AG04450 (cell line): ENCODE data around the gene TNRC6A. TPM values are rescaled to one million over a fixed set of nuclear protein-coding genes. Genes with fewer than 3 reads are reported as not detected.
"Not testable (repeated sequence)": the region's sequence is repeated elsewhere in the genome, so short reads cannot be mapped to it uniquely, and the experiment has no call there.

Experiments used
- CTCF ChIA-PET: fragments of 300-600, 350-600 bp; formaldehyde crosslinking; extraction: SDS; loops from one replicate; lab custom pipeline; 2022; ENCODE audit warnings: antibody characterized with exemption, inconsistent platforms; lab: Charles Lee
- POLR2A ChIA-PET: fragments of 350-600 bp; formaldehyde crosslinking; extraction: SDS; loops from one replicate; lab custom pipeline; 2021; ENCODE audit warnings: antibody characterized with exemption, inconsistent platforms; lab: Yijun Ruan, JAX
- DNase-seq: peaks from one replicate; pipeline ENCODE4 v3.0.0-alpha.2; 2011; ENCODE audit warnings: low read depth, low spot score
- H3K27ac ChIP-seq: one replicate; pipeline ENCODE4 v1.5.1; 2012; ENCODE audit warnings: low read depth, low read length, control low read depth
- H3K27me3 ChIP-seq: one replicate; pipeline ENCODE4 v1.6.0; 2012; ENCODE audit warnings: low read length; ENCODE audit not compliant: control insufficient read depth, insufficient read depth
- H3K4me3 ChIP-seq: 2 replicates; pipeline ENCODE4 v1.5.1; 2011; ENCODE audit warnings: mild to moderate bottlenecking, low read depth, low read length, control low read depth
- H3K9me3 ChIP-seq: 2 replicates; pipeline ENCODE4 v1.5.1; 2012; ENCODE audit warnings: low read length; ENCODE audit not compliant: control insufficient read depth, insufficient read depth
- polyA plus RNA-seq: library from polyadenylated mRNA; depleted of rRNA; stranded (reverse); fragments of >200 nt; gene quantifications from 2 replicates; pipeline ENCODE4 v1.2.3, GENCODE V29; 2011
- TF ChIP-seq, protein P1 (sequence below): IDR thresholded peaks from 2 replicates; pipeline ENCODE4 v1.5.1; 2011; ENCODE audit warnings: low read depth, low read length, control low read depth, inconsistent platforms

Gene TNRC6A
- polyA plus RNA-seq, 1 experiment = 76.2 TPM

GRCh38 chr16:24810951-24811843, 81.7 kb downstream of the TNRC6A start:
- POLR2A ChIA-PET = no interaction called here
- DNase-seq = no peak
- Histone ChIP-seq H3K27ac (no peak overlapping the region), H3K27me3 (no peaks in the 10 kb centered on the region), H3K9me3 (no peaks in the 10 kb centered on the region), H3K4me3 (no peak overlapping the region)
- CTCF ChIA-PET = interaction anchor here (0.7 to 1.4 kb wide), 3 partner anchors 142 to 324 kb away, joined by 3 to 5 read pairs (median 4); no protein-coding TSS in a partner anchor
- TF ChIP-seq, protein P1, sequence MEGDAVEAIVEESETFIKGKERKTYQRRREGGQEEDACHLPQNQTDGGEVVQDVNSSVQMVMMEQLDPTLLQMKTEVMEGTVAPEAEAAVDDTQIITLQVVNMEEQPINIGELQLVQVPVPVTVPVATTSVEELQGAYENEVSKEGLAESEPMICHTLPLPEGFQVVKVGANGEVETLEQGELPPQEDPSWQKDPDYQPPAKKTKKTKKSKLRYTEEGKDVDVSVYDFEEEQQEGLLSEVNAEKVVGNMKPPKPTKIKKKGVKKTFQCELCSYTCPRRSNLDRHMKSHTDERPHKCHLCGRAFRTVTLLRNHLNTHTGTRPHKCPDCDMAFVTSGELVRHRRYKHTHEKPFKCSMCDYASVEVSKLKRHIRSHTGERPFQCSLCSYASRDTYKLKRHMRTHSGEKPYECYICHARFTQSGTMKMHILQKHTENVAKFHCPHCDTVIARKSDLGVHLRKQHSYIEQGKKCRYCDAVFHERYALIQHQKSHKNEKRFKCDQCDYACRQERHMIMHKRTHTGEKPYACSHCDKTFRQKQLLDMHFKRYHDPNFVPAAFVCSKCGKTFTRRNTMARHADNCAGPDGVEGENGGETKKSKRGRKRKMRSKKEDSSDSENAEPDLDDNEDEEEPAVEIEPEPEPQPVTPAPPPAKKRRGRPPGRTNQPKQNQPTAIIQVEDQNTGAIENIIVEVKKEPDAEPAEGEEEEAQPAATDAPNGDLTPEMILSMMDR = no peak

- H3K4me3 ChIP-seq, DNase-seq, H3K27ac ChIP-seq, POLR2A ChIA-PET, H3K9me3 ChIP-seq, H3K27me3 ChIP-seq: not testable (repeated sequence)
- CTCF ChIA-PET = interaction anchor here (0.9 kb wide), 1 partner anchor 248 kb away, joined by 6 read pairs; no protein-coding TSS in a partner anchor
These were observed 83.4 kb downstream of the TNRC6A start for GRCh38 chr16:24812813-24813212.

DNA sequence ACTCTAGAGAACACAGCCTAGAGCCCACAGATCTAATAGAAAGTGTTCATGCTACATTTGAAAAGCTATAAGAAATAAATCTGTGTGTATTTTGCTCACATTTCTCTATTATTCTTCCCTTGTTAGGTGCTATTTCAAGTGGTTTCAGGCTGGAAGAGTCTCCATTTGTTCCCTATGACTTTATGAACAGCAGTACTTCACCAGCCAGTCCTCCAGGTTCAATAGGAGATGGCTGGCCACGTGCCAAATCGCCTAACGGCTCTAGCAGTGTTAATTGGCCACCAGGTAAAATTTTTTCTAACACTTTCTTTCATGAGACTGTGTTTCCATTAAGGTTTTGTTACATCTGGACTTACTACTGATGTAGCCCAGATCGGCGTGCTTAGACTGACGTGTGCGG, 85.6 kb downstream of the TNRC6A start:
- no peak for DNase-seq
- H3K27ac ChIP-seq = no peak overlapping the region
- H3K4me3 ChIP-seq = no peak overlapping the region
- TF ChIP-seq, protein P1 = no peak
- CTCF ChIA-PET = interaction anchor here (1.0 to 1.6 kb wide), 2 partner anchors 20 to 298 kb away, joined by 3 to 4 read pairs; no protein-coding TSS in a partner anchor
- POLR2A ChIA-PET = no interaction called here
- H3K9me3 ChIP-seq = no peaks in the 10 kb centered on the region
- H3K27me3 ChIP-seq = no peaks in the 10 kb centered on the region

DNA sequence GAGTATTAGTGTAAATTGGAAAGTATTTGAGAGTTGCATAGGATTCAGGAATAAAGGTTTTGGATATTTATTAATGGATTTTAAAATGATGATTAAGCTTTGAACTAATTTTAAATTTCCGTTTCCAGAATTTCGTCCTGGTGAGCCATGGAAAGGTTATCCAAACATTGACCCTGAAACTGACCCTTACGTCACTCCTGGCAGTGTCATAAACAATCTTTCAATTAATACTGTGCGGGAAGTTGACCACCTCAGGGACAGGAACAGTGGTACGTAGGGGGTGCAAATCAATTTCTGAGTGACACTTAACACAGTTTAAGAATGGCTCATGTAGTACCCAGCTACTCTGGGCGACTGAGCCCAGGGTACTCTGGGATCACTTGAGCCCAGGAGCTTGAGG, 87.2 kb downstream of the TNRC6A start:
- Histone ChIP-seq H3K27me3 (no peaks in the 10 kb centered on the region), H3K4me3 (no peak overlapping the region), H3K27ac (no peak overlapping the region), H3K9me3 (no peaks in the 10 kb centered on the region)
- no peak for DNase-seq
- TF ChIP-seq, protein P1 = no peak
- POLR2A ChIA-PET = no interaction called here
- CTCF ChIA-PET = no interaction called here

DNA sequence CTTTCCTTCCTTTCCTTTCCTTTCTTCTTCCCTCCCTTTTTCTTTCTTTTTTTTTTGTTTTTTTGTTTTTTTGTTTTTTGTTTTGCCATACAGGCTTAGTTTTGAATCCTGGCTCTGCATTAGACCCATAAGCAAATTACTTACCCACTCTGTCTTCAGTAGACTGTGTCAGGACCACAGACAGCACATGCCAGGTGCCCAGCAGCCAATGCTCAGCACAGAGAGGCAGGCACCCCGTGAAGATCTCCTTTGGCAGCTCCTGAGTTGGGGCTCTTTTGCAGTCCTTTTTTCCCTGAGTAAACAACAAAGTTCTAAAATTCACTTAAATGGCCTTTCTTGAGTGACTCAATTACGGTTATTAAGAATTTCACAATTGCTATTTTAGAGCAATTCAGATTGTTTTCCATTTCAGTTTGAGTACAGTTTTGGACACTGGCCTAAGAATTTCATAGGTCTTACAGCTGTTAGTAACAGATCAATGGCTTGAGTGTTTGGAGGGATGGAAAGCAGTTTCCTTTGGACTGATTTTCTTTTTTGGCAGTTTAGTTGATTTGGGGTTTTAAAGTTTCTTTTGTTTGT, 90.1 kb downstream of the TNRC6A start:
- no peak overlapping the region for H3K27ac ChIP-seq
- no peak for DNase-seq
- POLR2A ChIA-PET = no interaction called here
- CTCF ChIA-PET = interaction anchor here (0.8 kb wide), 1 partner anchor 239 kb away, joined by 5 read pairs; no protein-coding TSS in a partner anchor
- H3K9me3 ChIP-seq = no peaks in the 10 kb centered on the region; the same call in 1 of the 2 replicates
- TF ChIP-seq, protein P1 = no peak
- no peak overlapping the region for H3K4me3 ChIP-seq
- no peaks in the 10 kb centered on the region for H3K27me3 ChIP-seq
